Heart left ventricle (tissue), 13 donors: ENCODE measurements around the gene EMILIN1.

Source experiments
- CTCF ChIP-seq, 12 donors: fragments of 200-600 bp; sonication (generic) in 4 of 12; IDR thresholded peaks; one replicate each; pipeline versions ENCODE4 v1.5.0 to v1.8.0; 2018 to 2022; ENCODE audit warnings: antibody characterized with exemption in 12 of 12, mild to moderate bottlenecking in 5 of 12
- POLR2A ChIP-seq, 2 donors: fragments of 450-650 bp; IDR thresholded peaks; one replicate each; pipeline ENCODE4 v1.6.1; 2017; ENCODE audit warnings: antibody characterized with exemption in 2 of 2, mild to moderate bottlenecking in 2 of 2, moderate library complexity in 2 of 2
- donor health status: ischemic (EF 13 %, LVEDD 7.1; RV severe dilation, severe dysfunction).
- donor health status: DM: no; HTN: yes; CAD: no.
- donor health status: DM: no; HTN: no; CAD: no.
- donor health status: ischemic (EF 25% LVEDD 6.9; RV normal size, moderate dysfunction).
- donor health status: ischemic (EF 25% LVEDD 5.7; RV mildly dilated, moderate dysfunction).
- donor health status: ischemic (EF 35%, LVEDD 5.7; RV mildly dilated, moderate dysfunction).
- donor health status: nonischemic (EF 11% LVEDD 7.7; RV severe dilation, severe dysfunction).
- donor health status: DM: yes; HTN: yes; CAD: no.
- donor health status: PGD.
- donor health status: ischemic (EF 29% LVEDD 5.4; RV normal size, mild dysfunction).
- donor health status: nonischemic (EF 23%, LVEDD 6.1; RV moderate dilation, normal function).

- TF ChIP-seq POLR2A (IDR thresholded peaks at IDR 0.05): no peak
- TF ChIP-seq CTCF (IDR thresholded peaks at IDR 0.05): no peak
These were observed 38.1 kb upstream of the EMILIN1 start for GRCh38 chr2:27040282-27040681.
